Brain microvascular endothelial cell (primary cell): ENCODE data around the gene FOXK1.

Experiments
- DNase-seq: peaks from one replicate; pipeline ENCODE4 v3.0.0-alpha.2; 2020
- H3K27ac ChIP-seq: fragments of 250-450 bp; sonication (Bioruptor Pico); 2 replicates; pipeline ENCODE4 v1.5.1; 2020; ENCODE audit warnings: mild to moderate bottlenecking, moderate library complexity
- H3K27me3 ChIP-seq: fragments of 250-450 bp; sonication (Bioruptor Pico); replicated peaks from 2 replicates; pipeline ENCODE4 v1.5.1; 2020; ENCODE audit warnings: mild to moderate bottlenecking
- H3K36me3 ChIP-seq: fragments of 250-450 bp; sonication (Bioruptor Pico); replicated peaks from 2 replicates; pipeline ENCODE4 v1.5.1; 2020; ENCODE audit warnings: mild to moderate bottlenecking
- H3K4me3 ChIP-seq: 2 replicates; pipeline ENCODE4 v1.5.1; 2011; ENCODE audit warnings: low read depth, mild to moderate bottlenecking, control low read depth, low read length, moderate library complexity
- CTCF ChIP-seq: IDR thresholded peaks from 2 replicates; pipeline ENCODE4 v1.5.1; 2011; ENCODE audit warnings: low read depth, mild to moderate bottlenecking, moderate library complexity, low read length, control low read depth, inconsistent platforms; ENCODE audit errors: missing control alignments
- in situ Hi-C: cut with HindIII; loops from 2 replicates; pipeline ENCODE4 v1.10.0; 2017; ENCODE audit warnings: low sequenced_read_pairs, low pct_ligation_motif_present

The FOXK1 gene

GRCh38 chr7:4770886-4771285, 88.8 kb downstream of the FOXK1 start:
- Histone ChIP-seq H3K27ac (no peak overlapping the region), H3K27me3 (no peaks in the 10 kb centered on the region), H3K36me3 (peaks cover 15% of the 10 kb centered on the region), H3K4me3 (no peak overlapping the region)
- no peak for DNase-seq
- in situ Hi-C loops = no loop called here
- no peak for TF ChIP-seq CTCF

- Histone ChIP-seq H3K4me3 (no peak overlapping the region), H3K36me3 (peaks cover 9% of the 10 kb centered on the region), H3K27ac (no peak overlapping the region), H3K27me3 (no peaks in the 10 kb centered on the region)
- no peak for DNase-seq
- no peak for TF ChIP-seq CTCF
- in situ Hi-C loops = no loop called here
Measured at GRCh38 chr7:4771737-4772136, 89.6 kb downstream of the FOXK1 start.

DNA sequence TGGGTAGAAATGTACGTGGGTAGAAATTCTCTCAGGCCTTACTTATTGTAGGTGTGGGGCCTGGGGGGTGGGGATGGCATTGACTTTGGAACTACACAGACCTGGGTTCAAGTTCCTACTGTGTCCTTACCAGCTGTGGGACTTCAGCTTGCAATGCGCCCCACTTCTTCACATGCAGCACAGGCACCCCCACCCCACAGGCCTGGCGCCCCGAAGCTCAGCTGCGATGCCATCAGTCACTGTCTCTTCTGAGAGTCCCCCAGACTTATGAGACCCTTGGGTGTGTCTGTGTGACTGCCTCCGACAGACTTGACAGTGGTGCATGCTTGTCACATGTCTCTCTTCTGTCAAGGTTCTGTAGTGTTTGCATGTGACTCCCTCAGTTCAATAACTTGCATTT, 90.2 kb downstream of the FOXK1 start:
- in situ Hi-C loops = no loop called here
- no peak overlapping the region for H3K4me3 ChIP-seq
- H3K27ac ChIP-seq = no peak overlapping the region
- H3K36me3 ChIP-seq = peaks cover 9% of the 10 kb centered on the region
- no peak for DNase-seq
- H3K27me3 ChIP-seq = no peaks in the 10 kb centered on the region
- no peak for TF ChIP-seq CTCF

DNA sequence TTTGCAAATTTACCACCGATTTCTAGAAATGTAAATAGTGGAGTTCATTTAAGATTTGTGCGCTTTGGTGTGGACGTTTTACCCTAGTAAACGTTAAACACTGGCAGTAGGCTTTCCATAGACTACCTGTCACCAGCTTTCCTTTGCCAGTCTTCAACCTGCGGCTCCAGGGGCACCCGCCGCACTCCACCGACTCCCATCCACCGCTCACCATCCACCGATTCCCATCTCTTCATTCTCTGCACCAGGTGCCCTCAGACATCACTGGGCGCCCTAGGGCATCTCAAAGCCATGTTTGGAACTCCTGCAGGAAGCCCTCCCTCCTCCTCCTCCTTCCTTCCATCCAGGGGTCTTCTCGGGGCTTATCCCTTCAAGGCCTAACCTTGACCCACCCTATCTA, 91.9 kb downstream of the FOXK1 start:
- Histone ChIP-seq H3K4me3 (no peak overlapping the region), H3K36me3 (peaks cover 9% of the 10 kb centered on the region), H3K27ac (no peak overlapping the region), H3K27me3 (no peaks in the 10 kb centered on the region)
- in situ Hi-C loops = no loop called here
- DNase-seq = no peak
- TF ChIP-seq CTCF = no peak

GRCh38 chr7:4774658-4775249, 92.7 kb downstream of the FOXK1 start:
- DNase-seq = peak; percentile 74
- peak overlapping the region; percentile 96 for H3K4me3 ChIP-seq

More at GRCh38 chr7:4774658-4775249, 92.7 kb downstream of the FOXK1 start:
- in situ Hi-C loops = no loop called here
- Histone ChIP-seq H3K36me3 (peaks cover 9% of the 10 kb centered on the region), H3K27me3 (no peaks in the 10 kb centered on the region), H3K27ac (peak overlapping the region; percentile 95)
- no peak for TF ChIP-seq CTCF
